NCI-H460 (cell line): ENCODE measurements around the gene ARHGDIA. TPM values are rescaled to one million over a fixed set of nuclear protein-coding genes. Genes with fewer than 3 reads are reported as not detected.

Experiments
- DNase-seq: peaks from one replicate; pipeline ENCODE4 v3.0.0-alpha.2; 2016; ENCODE audit warnings: low read depth; ENCODE audit errors: extremely low read depth
- total RNA-seq: library from RNA; depleted of rRNA; stranded (reverse); fragments of >200 nt; shearing (Covaris generic); gene quantifications from 2 replicates; pipeline ENCODE4 v1.2.3, GENCODE V29; 2014

The ARHGDIA gene
- total RNA-seq, 1 experiment from 2014 or later, result 178 TPM

DNA sequence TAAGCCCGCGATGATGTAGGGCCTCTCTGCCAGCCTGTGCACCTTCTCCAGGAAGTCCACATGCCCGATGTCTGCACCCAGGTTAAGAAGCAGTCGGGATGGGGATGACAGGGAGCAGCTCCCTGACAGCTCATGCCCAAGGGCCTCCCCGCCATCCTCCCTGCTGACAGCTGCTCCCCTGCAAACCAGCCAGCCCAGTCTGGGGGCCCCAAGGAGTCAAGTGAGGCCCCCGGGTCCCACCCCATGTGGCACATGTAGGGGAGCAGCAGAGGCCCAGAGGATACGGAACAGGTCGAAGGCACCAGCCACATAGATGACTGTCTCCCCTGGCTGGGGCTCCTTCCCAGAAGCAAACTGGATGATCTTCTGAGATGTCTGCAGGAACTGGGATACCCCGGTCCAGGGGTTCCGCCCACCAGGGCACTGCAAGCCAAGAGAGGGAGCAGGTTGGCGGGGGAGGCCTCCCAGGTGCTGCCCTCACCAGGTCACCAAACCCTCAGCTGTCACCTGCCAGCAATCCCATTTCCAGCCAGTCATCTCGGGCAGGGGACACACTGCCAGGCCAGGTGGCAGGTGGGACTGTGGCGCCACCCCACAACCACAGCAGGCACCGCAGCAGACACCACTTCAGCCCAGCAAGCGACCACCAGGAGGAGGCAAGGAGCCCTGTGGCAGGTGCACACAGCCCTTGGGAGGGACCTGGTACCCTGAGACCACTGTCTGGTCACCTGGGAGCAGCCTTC is 35.5 kb upstream of the ARHGDIA start:
- no peak for DNase-seq

DNA sequence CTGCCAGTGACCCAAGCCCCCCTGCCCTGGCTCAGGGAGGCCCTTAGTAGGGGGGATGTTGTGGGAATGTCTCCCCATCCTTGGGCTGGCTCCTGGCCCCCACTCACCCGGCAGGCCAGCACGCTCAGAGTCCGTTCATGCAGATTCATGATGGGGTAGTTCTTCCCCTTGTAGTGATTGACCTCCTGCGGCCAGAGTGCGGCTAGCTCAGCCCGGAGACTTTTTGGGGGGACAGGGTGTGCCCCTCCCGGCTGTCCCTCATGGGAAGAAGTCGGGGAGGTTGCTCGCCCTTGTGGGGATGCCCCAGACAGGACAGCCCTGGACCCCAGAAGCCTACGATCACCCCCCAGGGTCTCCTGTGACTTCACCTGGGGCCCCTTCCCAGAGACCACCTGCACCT is 34.9 kb upstream of the ARHGDIA start:
- DNase-seq, result no peak

DNA sequence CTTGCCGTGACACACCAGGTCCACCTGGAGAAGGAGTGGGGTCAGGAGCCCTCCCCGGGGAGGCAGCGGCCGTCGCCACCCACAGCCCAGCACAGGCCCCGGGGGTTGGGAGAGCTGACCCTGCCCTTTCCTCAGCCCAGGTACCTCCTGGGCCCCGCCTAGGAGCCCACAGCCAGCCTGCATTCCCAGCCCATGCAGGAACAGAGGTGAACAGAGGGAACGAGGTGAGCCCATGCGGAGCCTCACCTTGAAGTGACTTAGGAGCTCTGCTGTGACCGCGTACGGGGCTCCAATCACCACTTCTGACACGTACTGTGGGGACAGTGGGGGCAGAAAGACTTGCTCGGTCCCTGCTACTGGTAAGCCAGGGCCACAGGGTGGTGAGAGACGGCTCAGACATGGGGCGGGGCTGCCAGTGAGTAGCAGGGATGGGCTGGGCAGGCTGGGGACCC is 34.3 kb upstream of the ARHGDIA start:
- no peak for DNase-seq

DNA sequence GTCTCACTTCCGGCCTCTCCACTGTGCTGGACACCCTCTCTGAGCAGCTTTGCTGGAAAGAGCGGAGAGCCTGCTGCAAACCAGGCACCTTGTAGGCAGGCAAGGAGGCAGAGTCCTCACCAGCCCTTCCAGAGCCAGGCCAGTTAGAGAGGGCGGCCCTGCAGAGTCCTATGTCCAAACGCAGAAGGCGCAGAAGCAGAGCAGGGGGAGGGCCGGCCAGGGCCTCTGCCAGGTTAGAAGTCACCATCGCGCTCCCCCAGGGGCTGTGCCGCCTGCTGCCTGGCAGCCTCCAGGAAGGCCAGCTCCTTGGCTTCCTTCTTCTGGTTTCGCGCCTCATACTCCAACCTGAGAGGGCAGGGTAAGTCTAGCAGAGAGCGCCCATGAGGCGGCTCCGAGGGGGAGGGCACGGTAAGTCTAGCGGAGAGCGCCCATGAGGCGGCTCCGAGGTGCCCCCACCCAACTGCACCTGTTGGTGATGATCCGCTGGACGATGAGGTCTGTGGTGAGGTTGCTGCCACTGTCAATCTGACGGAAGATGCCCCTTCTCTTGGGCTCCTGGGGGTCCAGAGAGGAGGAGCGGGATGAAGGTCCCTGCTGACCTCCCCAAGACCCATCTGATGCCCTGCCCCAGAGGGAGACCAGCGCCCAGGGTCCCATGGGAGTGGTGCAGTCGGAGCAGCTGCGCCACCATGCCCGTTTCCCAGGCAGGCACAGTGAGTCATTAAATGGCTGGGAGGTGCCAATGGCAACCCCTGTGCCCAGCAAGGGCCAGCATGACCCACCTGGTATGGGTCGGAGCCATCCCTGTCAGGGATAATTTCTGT is 33.7 kb upstream of the ARHGDIA start:
- DNase-seq, result no peak

DNA sequence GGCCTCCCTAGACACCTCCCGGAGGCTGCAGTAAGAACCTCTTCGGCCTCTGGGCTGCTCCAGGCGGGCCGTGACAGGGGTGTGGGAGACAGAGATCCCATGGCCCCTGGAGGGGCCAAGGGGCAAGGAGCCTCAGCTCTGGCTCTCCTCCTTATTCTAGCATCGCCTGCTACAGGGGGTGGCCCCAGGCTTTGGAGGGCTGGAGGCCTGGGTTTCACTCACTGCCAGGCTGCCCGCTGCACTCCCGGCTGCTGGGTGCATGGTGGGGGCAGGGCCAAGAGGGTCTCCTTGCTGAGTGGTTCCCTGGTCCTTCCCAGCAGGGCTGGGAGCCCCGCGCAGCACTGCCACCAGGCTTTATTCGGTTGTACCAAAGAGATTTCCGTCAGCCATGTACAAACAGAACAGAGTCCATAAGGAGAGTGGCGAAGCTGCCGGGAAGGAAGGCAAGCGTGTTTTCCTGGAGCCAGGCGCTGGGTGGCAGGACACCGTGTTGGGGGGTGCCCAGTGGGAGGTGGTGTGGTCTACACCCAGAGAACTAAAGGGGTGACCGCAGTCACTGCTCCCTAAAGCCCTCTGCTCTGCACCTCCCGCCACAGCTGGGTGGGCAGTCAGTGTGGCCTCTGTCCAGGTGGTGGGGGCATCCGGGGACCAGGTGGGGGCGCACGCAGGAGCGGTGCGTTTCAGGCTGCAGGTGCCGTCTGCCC is 32.9 kb upstream of the ARHGDIA start:
- DNase-seq, result no peak

DNA sequence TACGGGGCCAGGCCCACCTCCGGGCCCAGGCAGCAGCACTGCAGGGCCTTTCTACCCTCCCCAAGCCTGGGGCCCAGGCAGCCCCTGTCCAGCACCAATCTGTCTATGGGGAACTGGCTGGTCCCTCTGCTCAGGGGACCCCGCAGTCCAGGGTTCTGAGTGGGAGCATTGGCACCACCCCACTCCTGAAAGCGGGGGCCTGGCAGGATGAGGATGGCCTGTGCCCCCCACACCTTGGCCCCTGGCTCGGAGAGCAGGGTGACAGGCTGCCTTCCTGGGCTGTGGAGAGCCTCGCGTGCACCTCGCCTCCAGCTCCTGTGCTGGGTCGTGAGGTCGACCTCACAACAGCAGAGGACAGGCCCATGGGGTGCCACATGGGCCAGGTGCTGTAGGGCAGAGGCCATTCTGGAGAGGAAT is 32.3 kb upstream of the ARHGDIA start:
- DNase-seq, result no peak

DNA sequence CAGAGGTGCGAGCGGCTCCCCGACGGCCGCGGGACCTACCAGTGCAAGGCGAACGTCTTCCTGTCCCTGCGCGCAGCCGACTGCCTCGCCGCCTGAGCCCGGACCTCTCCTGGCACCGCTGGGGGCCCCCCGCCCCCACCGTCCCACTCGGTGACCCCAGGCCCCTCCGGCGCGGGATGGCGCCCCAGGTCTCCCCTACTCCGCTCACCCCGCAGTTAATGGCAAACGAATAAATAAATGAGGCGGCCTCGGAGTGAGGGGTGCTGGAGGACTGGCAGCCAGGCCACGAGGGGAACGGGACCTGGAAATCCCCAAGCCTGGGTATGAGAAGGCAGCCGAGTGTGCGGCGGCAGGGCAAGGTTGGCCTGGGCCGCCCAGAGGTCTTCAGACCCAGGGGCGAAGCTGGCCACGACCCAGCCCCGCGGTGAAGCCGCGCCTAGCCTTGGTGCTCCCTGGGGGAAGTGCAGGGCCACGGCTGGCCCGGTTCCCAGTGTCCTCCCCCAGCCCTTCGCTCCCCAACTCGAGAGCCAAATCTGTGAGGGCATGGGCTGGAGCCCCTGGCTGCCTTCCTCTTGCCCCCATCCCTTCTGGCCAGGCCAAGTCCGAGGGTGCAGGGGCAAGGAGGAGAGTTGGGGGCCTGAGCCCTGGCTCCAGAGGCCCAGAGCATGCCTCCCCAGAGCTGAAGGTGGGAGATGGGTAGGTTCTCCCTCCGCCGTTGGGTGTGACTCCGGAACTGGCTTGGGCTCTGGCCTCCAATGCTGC is 31.7 kb upstream of the ARHGDIA start:
- DNase-seq, result no peak

DNA sequence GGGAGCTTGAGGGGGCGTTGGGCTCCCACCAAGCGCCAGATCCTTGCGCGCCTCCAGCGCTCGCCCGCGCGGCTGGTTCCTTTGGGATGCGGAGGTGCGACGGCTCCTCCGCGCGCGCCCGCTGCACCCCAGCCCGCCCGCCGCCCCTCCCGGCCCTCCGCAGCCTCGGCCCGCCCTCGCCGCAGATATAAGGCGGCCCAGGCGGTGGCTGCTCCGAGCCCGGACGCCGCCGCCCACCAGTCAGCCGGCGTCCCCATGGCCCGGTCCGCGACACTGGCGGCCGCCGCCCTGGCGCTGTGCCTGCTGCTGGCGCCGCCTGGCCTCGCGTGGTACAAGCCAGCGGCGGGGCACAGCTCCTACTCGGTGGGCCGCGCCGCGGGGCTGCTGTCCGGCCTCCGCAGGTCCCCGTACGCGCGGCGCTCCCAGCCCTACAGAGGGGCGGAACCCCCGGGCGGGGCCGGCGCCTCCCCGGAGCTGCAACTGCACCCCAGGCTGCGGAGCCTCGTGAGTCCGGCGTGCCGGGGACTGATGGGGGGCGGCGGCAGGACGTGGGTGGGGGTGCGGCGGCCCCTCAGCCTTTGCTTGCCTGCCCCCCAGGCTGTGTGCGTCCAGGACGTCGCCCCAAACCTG is 31.0 kb upstream of the ARHGDIA start, which contains the start of gene NPB:
Gene NPB, plus strand, starts transcription at position 216 of the 630 bp plus-strand sequence. Its CDS starts 40 bp downstream, at position 256.
- no peak for DNase-seq

DNA sequence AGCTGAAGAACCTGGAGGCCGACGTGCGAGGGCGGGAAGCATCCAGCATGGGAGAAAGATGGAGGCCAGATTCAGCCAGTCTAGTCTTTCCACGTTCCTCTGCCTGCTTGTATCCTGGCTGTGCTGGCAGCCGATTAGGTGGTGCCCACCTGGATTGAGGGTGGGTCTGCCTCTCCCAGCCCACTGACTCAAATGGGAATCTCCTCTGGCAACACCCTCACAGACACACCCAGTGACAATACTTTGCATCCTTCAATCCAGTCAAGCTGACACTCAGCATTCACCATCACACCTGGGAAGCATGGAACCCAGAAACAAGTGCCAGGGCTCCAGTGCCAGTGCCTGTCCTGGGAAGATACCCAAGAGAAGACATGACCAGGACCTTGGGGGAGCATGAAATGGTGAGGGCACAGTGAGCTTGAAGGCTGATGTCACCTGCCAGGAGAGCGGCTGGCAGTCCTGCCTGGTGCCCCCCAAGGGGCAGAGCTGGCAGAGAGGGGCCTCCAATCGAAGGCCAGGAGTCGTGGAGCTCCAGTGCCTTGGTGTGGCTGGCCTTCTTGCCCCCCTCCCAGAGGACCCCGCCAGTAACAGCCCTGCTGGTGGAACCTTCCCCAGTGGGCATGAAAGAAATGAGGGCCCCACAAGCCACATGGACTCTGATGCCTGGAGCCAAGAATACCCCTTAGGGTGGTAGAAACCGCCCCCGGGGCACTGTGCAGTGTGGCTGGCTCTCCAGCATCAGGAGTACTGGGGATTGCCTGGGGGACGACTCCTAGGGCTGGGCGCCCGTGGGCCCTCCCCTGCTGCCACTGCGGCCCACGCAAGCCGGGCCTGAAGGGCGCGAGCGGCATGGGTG is 30.3 kb upstream of the ARHGDIA start:
- DNase-seq, result no peak

DNA sequence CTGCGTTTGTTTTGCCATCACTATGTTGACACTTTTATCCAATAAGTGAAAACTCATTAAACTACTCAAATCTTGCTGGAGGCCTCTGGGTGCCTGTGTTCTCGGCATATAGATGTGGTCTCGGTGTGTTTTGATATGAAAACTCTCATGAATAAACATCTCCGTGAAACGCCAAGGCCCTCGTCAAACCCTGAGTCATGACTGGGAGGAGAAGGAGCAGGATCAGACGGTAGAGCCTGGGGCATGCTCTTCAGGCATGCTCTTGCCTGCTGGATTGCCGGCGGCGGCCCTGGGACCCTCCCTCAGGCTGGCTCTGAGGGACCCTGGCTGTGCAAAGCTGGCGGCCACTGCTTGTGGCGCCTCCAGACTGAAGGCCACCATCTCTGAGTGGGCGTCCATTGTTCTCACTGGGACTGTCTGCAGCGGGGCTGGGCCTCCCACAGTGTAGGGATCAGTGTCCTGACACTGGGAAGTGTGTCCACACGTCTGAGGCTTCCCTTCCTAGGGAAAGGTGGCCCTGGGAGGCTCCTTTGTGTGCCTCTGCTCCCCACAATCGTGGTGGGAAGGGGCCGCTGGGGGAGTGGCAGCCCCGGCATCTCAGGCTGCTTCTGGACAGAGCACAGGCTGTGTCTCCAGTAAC is 29.2 kb upstream of the ARHGDIA start:
- no peak for DNase-seq

DNA sequence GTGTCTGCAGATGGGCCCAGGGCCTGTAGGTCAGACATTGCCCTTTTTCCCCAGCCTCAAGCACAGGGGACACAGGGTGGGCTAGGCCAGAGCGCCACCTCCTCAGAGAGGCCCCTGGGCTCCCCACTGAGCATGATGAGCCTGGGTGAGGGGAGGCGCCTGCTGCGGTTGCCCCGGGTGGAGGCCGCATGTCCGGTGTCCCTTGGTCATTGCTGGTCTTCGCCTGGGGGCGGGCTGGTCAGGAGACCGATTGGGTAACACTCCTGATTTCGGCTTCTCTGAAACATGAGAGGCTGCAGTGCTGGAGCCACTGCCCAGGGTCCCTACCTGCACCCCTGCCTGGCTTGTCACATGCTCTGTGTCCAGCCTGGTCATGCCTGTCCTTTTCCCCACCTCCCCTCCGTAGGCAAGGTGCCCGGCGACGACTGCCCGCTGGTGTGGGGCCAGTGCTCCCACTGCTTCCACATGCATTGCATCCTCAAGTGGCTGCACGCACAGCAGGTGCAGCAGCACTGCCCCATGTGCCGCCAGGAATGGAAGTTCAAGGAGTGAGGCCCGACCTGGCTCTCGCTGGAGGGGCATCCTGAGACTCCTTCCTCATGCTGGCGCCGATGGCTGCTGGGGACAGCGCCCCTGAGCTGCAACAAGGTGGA is 28.5 kb upstream of the ARHGDIA start:
- DNase-seq, result no peak

DNA sequence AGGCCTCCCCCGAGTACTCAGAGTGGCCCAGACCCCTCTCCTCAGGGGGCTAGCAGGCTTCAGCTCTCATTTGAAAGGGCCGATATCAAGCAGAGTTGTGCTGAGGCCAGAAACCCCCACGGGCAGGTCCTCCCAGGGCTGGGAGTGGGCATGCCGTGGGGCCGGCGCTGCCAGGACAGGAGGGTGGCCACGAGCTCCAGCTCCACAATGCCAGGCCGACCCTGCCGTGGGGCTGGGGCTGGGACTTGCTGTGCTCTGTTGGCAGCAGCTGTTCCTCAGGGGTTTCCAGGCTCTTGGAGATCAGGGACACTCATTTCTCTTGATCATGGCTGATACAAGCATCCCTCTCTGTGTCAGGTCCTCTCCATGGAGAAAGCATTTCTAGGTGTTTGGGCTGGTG is 27.7 kb upstream of the ARHGDIA start:
- DNase-seq, result no peak

DNA sequence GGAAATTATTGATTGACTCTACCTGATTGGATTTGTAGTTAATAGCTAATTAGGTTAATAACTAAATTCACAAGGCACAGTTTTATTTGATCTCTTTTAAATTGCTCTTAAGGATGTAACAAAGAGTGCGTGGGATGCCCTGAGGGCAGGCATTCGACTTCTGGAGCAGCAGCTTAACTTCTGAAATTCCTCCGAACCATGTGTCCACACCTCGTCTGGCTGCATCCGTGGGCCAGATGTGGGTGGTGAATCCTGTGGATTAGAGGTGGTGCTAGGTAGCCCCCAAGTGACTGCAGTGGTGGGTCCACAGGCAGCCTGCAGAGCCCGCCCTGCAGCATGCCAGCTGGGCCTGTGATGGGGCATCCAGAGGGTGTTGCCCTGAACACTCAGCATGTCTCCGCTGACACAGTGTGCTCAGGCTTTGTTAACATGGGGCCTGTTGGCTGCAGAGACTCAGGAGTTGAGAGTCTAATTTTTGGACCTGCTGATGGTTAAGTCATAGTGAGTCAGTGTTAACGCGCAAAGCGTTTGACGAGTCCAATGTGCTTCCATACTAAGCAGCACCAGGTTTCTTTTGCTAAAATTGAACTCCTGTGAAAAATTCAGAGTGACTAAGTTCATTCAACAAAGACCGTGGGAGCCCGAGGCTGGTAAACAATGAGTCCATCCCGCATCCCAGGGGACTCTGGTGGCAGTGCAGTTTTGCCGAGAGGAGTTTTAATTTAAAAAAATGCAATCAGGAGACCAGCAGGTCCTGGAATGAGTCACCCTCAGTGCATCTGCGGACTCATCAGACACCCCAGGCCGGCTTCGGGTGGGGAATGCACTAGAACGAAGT is 27.1 kb upstream of the ARHGDIA start:
- no peak for DNase-seq

DNA sequence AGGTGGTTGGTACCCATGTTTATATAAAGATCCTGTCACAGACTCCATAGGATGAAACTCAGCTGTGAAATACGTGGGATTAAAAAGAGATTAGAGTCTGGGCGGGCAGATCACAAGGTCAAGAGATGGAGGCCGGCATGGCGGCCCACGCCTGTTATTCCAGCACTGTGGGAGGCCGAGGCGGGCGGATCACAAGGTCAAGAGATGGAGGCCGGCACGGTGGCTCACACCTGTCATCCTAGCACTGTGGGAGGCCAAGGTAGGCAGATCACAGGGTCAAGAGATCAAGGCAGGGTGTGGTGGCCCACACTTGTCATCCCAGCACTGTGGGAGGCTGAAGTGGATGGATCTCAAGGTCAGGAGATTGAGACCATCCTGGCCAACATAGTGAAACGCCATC is 24.3 kb upstream of the ARHGDIA start:
- DNase-seq, result no peak

DNA sequence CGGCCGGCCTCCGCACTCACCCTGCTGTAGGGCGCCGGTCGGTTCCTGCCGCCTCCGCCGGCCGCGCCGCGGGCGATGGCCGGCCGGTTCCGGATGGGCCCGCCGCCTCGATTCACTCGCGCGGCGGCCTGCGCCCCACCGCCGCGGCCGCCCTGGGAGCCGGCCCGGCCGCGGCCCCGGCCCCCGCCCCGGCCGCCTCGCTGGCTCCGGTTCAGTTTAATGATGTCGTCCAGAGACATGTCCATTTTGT is 20.1 kb upstream of the ARHGDIA start:
- DNase-seq, result no peak

DNA sequence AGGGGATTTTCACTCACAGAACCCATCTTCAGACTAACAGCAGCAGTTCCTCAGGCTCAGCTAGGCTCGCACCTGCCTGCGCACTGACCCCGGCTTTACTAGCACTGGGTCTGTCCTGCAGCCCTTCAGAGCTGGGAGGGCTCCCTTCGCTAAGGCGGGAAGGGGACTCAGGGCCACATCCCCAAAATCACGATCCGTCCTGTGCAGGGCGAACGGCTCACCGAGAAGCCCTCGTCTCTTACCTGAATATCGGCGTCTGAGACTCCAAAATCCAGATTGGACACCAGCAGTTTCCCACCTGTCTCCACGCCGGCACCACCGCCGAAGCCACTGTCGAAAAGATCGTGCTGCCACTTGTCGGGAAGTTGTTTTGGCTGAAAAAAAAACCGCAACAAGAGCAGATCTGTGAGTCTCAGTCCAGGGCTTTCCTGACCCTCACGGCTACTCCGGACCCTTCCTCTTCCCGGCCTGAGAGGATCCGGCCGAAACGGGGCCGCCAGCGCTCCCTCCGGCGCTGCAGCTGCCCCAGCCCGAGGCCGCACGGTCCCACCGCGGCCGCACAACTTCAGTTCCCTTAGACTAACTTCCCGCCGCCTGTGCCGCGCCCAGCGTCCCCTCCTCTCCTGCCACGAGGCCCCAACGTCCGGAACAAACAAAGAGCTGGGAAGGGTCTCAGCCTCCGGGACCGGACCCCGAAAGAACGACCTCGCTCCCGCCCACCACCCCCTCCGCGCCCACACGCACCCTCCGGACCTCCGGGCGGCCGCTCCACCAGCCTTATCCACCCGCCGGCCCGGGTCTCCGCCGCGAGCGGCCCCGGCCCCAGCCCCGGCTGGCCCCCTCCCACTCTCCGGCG is 19.5 kb upstream of the ARHGDIA start:
- DNase-seq, result no peak

DNA sequence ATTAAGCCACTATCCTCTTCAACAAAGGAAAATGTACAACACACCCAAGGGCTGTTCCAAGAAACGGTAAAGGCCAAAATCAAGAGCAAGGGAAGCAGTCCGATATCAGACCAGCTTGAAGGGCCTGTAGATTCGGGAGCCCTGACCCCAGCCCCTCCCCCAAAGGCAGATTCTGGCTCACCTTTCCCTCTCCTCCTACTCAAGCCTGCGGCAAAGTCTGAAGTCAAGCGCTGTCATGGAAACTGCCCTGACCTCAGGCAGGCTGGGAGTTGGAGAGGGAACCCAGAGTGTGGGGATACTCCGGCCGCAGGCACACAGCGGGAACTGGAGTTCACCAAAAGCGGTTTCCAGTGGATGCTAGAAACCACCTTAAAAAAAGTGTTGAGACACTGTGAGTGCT is 18.5 kb upstream of the ARHGDIA start:
- DNase-seq, result no peak
